CD4-positive, alpha-beta T cell treated with Interleukin-4 for 1 hour (primary cell): Measurements from ENCODE around the gene PTPRG.

Experiments used
- DNase-seq, 2 donors: peaks; one replicate each; pipeline ENCODE4 v3.0.0-alpha.2; 2020 to 2022

The PTPRG gene

GRCh38 chr3:62142331-62143085 is 581.1 kb downstream of the PTPRG start:
- no peak for DNase-seq

- no peak for DNase-seq
Observed at GRCh38 chr3:62143843-62144450, 582.6 kb downstream of the PTPRG start.

- no peak for DNase-seq
Observed at GRCh38 chr3:62144482-62144881, 583.1 kb downstream of the PTPRG start.

- no peak for DNase-seq
Observed at GRCh38 chr3:62145086-62145757, 583.9 kb downstream of the PTPRG start.

- no peak for DNase-seq
Observed at GRCh38 chr3:62149539-62149938, 588.2 kb downstream of the PTPRG start.

- DNase-seq = no peak
Observed at GRCh38 chr3:62149962-62150361, 588.6 kb downstream of the PTPRG start.

- no peak for DNase-seq
Observed at GRCh38 chr3:62151591-62151990, 590.2 kb downstream of the PTPRG start.

GRCh38 chr3:62153231-62153630 is 591.9 kb downstream of the PTPRG start:
- no peak for DNase-seq

GRCh38 chr3:62154457-62155148 is 593.2 kb downstream of the PTPRG start:
- no peak for DNase-seq

GRCh38 chr3:62159056-62159708 is 597.8 kb downstream of the PTPRG start:
- no peak for DNase-seq

- DNase-seq = no peak
Observed at GRCh38 chr3:62159709-62160092, 598.3 kb downstream of the PTPRG start.

- no peak for DNase-seq
Observed at GRCh38 chr3:62161371-62161770, 600.0 kb downstream of the PTPRG start.

- no peak for DNase-seq
Observed at GRCh38 chr3:62164196-62164595, 602.8 kb downstream of the PTPRG start.

GRCh38 chr3:62164746-62165145 is 603.4 kb downstream of the PTPRG start:
- DNase-seq = no peak

- DNase-seq = no peak
Observed at GRCh38 chr3:62167566-62168262, 606.3 kb downstream of the PTPRG start.

- DNase-seq = no peak
Observed at GRCh38 chr3:62168356-62168755, 607.0 kb downstream of the PTPRG start.

GRCh38 chr3:62169906-62170660 is 608.7 kb downstream of the PTPRG start:
- DNase-seq = no peak

GRCh38 chr3:62171789-62172188 is 610.4 kb downstream of the PTPRG start:
- DNase-seq = no peak

GRCh38 chr3:62172199-62172598 is 610.8 kb downstream of the PTPRG start:
- no peak for DNase-seq

- DNase-seq = no peak
Observed at GRCh38 chr3:62173939-62174515, 612.7 kb downstream of the PTPRG start.

GRCh38 chr3:62175161-62175560 is 613.8 kb downstream of the PTPRG start:
- no peak for DNase-seq
